GM21526 (cell line): ENCODE results near the gene CDK17.

Experiments
- ATAC-seq: cut with Tn5 transposase; IDR thresholded peaks from one replicate; pipeline ENCODE4 v1.9.1; 2021; ENCODE audit warnings: moderate library complexity; ENCODE audit not compliant: unreplicated experiment, low FRiP score

Gene CDK17

GRCh38 chr12:96246926-96247505 is 153.2 kb downstream of the CDK17 start:
- no peak for ATAC-seq

GRCh38 chr12:96244826-96245225 is 155.4 kb downstream of the CDK17 start:
- no peak for ATAC-seq

- no peak for ATAC-seq
Observed at GRCh38 chr12:96242597-96242996, 157.6 kb downstream of the CDK17 start.

GRCh38 chr12:96241846-96242256 is 158.4 kb downstream of the CDK17 start:
- no peak for ATAC-seq

- ATAC-seq, result no peak
Observed at GRCh38 chr12:96241431-96241830, 158.8 kb downstream of the CDK17 start.

GRCh38 chr12:96240656-96241055 is 159.6 kb downstream of the CDK17 start:
- no peak for ATAC-seq

GRCh38 chr12:96239711-96240635 is 160.3 kb downstream of the CDK17 start:
- no peak for ATAC-seq

- no peak for ATAC-seq
Observed at GRCh38 chr12:96238336-96239047, 161.7 kb downstream of the CDK17 start.

- ATAC-seq, result no peak
Observed at GRCh38 chr12:96237465-96238077, 162.7 kb downstream of the CDK17 start.

GRCh38 chr12:96237035-96237434 is 163.2 kb downstream of the CDK17 start:
- ATAC-seq, result no peak

- ATAC-seq, result no peak
Observed at GRCh38 chr12:96236221-96236822, 163.9 kb downstream of the CDK17 start.

- ATAC-seq, result no peak
Observed at GRCh38 chr12:96235484-96235826, 164.8 kb downstream of the CDK17 start.

GRCh38 chr12:96234591-96235483 is 165.4 kb downstream of the CDK17 start:
- no peak for ATAC-seq

GRCh38 chr12:96233939-96234461 is 166.2 kb downstream of the CDK17 start:
- ATAC-seq, result no peak

- no peak for ATAC-seq
Observed at GRCh38 chr12:96233168-96233567, 167.1 kb downstream of the CDK17 start.

GRCh38 chr12:96230646-96231045 is 169.6 kb downstream of the CDK17 start:
- no peak for ATAC-seq

GRCh38 chr12:96228566-96229248 is 171.5 kb downstream of the CDK17 start:
- ATAC-seq, result no peak
